Measurements from ENCODE around the gene NCK2. TPM values are rescaled to one million over a fixed set of nuclear protein-coding genes. Genes with fewer than 3 reads are reported as not detected.

The NCK2 gene
- total RNA-seq, 4 donors from 2014 or later = 46.0 to 62.6 (median 55.3) TPM

DNA sequence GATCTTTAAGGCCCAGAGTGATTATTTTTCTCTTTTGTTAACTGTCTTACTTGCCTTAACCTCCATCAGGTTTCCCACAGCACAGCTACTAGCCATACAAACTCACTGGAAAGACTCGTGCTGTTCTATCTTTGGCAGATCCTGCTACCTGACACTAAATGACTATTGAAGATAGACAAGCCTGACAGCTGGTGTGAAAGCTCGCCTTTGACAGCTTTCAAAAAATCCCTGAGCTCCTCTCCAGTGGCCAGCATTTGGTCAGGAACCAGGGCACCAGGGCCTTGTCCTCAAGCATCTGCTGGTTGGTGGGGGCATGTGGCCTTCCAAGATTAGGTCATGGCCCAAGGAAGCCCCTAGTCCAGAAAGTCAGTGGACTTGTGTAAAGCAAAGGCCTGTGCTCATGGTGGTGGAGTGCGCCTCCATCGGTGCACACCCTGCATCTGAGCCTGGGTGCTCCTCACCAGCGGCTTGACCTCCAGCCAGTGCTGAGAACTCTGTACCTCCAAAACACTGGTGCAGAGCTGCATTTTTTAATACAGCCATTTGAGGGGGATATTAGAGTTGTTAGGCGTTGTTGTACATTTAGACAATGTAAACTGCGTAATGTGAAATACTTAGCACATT lies 158.5 kb downstream of the NCK2 start:
- DNase-seq = no peak
- Histone ChIP-seq H3K36me3 (no peaks in the 10 kb centered on the region), H3K27ac (no peak overlapping the region), H3K9me3 (no peaks in the 10 kb centered on the region), H3K4me3 (replicated peaks in 1 of 3) (no peak overlapping the region), H3K27me3 (no peaks in the 10 kb centered on the region), H3K4me1 (no peaks in the 10 kb centered on the region)
- intact Hi-C loops (cut with DNase I) = no loop called here
- TF ChIP-seq, protein P1, sequence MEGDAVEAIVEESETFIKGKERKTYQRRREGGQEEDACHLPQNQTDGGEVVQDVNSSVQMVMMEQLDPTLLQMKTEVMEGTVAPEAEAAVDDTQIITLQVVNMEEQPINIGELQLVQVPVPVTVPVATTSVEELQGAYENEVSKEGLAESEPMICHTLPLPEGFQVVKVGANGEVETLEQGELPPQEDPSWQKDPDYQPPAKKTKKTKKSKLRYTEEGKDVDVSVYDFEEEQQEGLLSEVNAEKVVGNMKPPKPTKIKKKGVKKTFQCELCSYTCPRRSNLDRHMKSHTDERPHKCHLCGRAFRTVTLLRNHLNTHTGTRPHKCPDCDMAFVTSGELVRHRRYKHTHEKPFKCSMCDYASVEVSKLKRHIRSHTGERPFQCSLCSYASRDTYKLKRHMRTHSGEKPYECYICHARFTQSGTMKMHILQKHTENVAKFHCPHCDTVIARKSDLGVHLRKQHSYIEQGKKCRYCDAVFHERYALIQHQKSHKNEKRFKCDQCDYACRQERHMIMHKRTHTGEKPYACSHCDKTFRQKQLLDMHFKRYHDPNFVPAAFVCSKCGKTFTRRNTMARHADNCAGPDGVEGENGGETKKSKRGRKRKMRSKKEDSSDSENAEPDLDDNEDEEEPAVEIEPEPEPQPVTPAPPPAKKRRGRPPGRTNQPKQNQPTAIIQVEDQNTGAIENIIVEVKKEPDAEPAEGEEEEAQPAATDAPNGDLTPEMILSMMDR (IDR thresholded peaks at IDR 0.05) = no peak
- TF ChIP-seq POLR2A (IDR thresholded peaks at IDR 0.05) = no peak
- 93 to 95% methylated on average over 7 of the region's 7 CpGs for WGBS, 2 donors

DNA sequence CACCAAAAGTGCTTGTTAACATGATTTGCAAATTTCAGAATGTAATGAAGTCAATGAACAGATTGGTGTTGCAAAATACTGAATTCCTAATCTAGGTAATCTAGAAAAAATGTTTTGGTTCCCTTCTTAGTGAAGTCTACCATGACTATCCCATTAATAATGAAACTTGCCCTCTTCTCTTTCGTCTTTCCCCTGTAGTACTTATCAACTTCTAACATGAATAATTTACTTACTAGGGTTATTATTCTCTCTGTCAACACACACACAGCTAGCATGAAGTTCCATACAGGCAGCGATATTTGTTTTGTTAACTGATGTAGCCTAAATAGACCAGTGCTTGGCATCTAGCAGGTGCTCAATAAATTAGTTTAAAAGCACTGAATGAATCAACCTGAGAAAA lies 160.2 kb downstream of the NCK2 start:
- H3K27ac ChIP-seq = no peak overlapping the region
- no peaks in the 10 kb centered on the region for H3K27me3 ChIP-seq
- no peak overlapping the region for H3K4me3 ChIP-seq (replicated peaks in 1 of 3)
- intact Hi-C loops (cut with DNase I) = no loop called here
- H3K4me1 ChIP-seq = no peaks in the 10 kb centered on the region
- WGBS, 2 donors = 72 to 84% methylated on average over 2 of the region's 2 CpGs
- DNase-seq = no peak
- TF ChIP-seq, protein P1 (IDR thresholded peaks at IDR 0.05) = no peak
- TF ChIP-seq POLR2A (IDR thresholded peaks at IDR 0.05) = no peak
- no peaks in the 10 kb centered on the region for H3K9me3 ChIP-seq
- H3K36me3 ChIP-seq = no peaks in the 10 kb centered on the region

DNA sequence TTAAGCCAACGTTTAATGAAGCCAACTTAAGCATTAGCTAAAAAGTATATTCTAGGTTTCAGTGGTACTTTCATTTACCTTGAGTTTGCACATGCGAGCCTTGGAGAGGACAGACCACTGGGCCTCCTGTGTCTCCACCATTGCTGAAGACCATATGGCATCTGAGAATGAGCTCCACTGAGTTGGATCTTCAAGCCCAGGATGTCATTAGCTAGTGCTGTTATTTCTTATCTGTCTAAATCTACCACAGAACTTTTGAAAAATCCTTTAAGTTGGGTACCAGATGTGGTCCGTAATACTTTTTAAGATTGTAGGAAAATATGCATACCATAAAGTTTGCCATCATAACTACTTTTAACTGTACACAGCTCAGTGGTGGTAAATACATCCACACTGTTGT lies 161.8 kb downstream of the NCK2 start:
- Histone ChIP-seq H3K9me3 (no peaks in the 10 kb centered on the region), H3K27me3 (no peaks in the 10 kb centered on the region), H3K4me3 (replicated peaks in 1 of 3) (no peak overlapping the region), H3K27ac (no peak overlapping the region), H3K4me1 (no peaks in the 10 kb centered on the region), H3K36me3 (no peaks in the 10 kb centered on the region)
- DNase-seq = no peak
- intact Hi-C loops (cut with DNase I) = no loop called here
- no peak for TF ChIP-seq POLR2A (IDR thresholded peaks at IDR 0.05)
- TF ChIP-seq, protein P1 (IDR thresholded peaks at IDR 0.05) = no peak
- 70% methylated on average over 3 of the region's 3 CpGs for WGBS, 2 donors

DNA sequence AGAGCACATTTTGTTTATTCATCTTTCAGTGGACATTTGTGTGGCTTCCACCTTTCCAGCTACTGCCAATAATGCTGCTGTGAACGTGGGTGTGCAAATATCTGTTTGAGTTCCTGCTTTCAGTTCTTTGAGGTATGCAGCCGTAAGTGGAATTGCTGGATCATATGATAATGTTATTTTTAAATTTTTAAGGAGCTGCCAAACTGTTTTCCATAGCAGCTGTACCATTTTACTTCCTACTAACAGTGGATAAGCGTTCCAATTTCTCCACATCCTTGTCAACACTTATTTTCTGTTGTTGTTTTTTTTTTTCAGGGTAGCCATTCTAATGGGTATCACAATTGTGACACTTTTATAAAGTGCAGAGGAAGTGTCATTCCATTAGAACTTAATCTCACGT lies 162.5 kb downstream of the NCK2 start:
- Histone ChIP-seq H3K9me3 (no peaks in the 10 kb centered on the region), H3K27me3 (no peaks in the 10 kb centered on the region), H3K27ac (no peak overlapping the region), H3K4me1 (no peaks in the 10 kb centered on the region), H3K4me3 (replicated peaks in 1 of 3) (no peak overlapping the region), H3K36me3 (no peaks in the 10 kb centered on the region)
- WGBS, 2 donors = 59% methylated on average over 4 of the region's 4 CpGs
- intact Hi-C loops (cut with DNase I) = no loop called here
- DNase-seq = no peak
- TF ChIP-seq POLR2A (IDR thresholded peaks at IDR 0.05) = no peak
- TF ChIP-seq, protein P1 (IDR thresholded peaks at IDR 0.05) = no peak

DNA sequence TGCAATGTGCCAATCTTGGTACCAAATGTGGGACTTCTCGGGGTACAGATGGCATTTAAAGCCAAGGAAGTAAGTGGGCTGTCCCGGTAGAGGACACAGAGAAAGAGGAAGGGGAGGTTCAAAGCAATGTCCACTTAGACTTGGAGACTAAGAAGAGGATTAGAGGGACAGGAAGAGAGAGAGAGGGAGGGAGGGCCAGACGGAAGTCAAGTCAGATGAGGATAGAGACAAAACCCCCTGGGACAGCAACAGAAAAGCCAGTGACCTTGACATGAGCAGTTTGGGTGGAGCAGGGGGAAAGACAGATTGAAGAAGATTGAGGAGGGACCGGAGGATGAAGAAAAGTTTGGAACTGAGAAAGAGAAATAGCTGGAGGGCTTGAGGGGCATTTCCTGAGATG lies 164.5 kb downstream of the NCK2 start:
- Histone ChIP-seq H3K27me3 (no peaks in the 10 kb centered on the region), H3K4me3 (replicated peaks in 1 of 3) (no peak overlapping the region), H3K36me3 (no peaks in the 10 kb centered on the region), H3K9me3 (no peaks in the 10 kb centered on the region), H3K27ac (no peak overlapping the region), H3K4me1 (no peaks in the 10 kb centered on the region)
- TF ChIP-seq, protein P1 (IDR thresholded peaks at IDR 0.05) = no peak
- no peak for TF ChIP-seq POLR2A (IDR thresholded peaks at IDR 0.05)
- DNase-seq = no peak
- 64 to 71% methylated on average over 4 of the region's 4 CpGs for WGBS, 2 donors
- intact Hi-C loops (cut with DNase I) = no loop called here

All from thyroid gland (tissue), 4 donors.